T-helper 2 cell treated with Interferon-gamma antibody and Interleukin-4, amounts not matched to agents 5 μg/mL and 100 μg/mL, for 36 hours (primary cell): Measurements from ENCODE around the gene TUBB2A.
"Not testable (repeated sequence)": the region's sequence is repeated elsewhere in the genome, so short reads cannot be mapped to it uniquely, and the experiment has no call there.

Experiments
- DNase-seq: peaks from one replicate; pipeline ENCODE4 v3.0.0; 2021; ENCODE audit warnings: low spot score
- H3K27ac Mint-ChIP-seq: one replicate; pipeline ENCODE4 v1.8.0; 2021; ENCODE audit warnings: mild to moderate bottlenecking, mixed read lengths
- H3K27me3 Mint-ChIP-seq: one replicate; pipeline ENCODE4 v1.8.0; 2021; ENCODE audit warnings: low read depth, mixed read lengths
- H3K36me3 Mint-ChIP-seq: one replicate; pipeline ENCODE4 v1.8.0; 2021; ENCODE audit warnings: low read depth, mixed read lengths
- H3K4me1 Mint-ChIP-seq: one replicate; pipeline ENCODE4 v1.8.0; 2021; ENCODE audit warnings: low read depth, mixed read lengths
- H3K4me3 Mint-ChIP-seq: one replicate; pipeline ENCODE4 v1.8.0; 2022; ENCODE audit warnings: mild to moderate bottlenecking, moderate library complexity, mixed read lengths
- H3K9me3 Mint-ChIP-seq: one replicate; pipeline ENCODE4 v1.8.0; 2021; ENCODE audit warnings: mixed read lengths

TUBB2A gene

DNA sequence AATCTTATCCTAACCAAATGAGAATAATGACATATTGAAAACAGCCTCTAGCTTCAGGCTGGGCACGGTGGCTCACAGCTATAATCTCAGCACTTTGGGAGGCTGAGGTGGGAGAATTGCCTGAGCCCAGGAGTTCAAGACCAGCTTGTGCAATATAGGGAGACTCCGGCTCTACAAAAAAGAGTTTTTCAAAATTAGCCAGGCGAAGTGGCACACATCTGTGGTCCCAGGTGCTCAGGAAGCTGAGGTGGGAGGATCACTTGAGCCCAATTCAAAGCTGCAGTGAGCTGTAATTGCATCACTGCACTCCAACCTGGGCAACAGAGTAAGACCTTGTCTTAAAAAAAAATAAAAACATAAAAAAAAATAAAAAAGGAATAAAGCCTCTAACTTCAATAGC, 4.7 kb downstream of the TUBB2A start:
- peaks cover 5% of the 10 kb centered on the region for H3K4me1 Mint-ChIP-seq
- peaks cover 17% of the 10 kb centered on the region for H3K27me3 Mint-ChIP-seq
- H3K4me3 Mint-ChIP-seq, result no peak overlapping the region
- no peaks in the 10 kb centered on the region for H3K9me3 Mint-ChIP-seq
- no peak overlapping the region for H3K27ac Mint-ChIP-seq
- H3K36me3 Mint-ChIP-seq, result no peaks in the 10 kb centered on the region
- no peak for DNase-seq

DNA sequence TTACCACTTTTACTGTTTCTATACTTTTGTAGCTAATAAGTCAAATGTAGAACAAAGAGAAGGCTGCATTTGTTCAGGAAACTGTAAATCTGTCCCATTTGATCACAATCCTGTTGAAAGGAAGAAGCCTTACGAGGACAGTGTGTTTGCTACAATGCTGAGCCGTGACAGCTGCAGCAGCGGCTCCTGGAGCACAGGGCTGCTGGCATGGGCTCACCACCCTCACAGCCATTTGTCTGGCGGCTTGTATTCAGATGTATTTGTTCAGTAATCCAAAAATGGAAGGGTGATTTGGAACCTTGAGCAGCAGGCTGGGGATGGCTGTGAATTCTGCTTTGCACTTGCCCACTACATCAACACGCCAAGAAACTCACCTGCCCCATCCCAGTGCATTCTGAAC, 5.7 kb downstream of the TUBB2A start:
- Mint-ChIP-seq H3K9me3 (no peaks in the 10 kb centered on the region), H3K4me1 (peaks cover 3% of the 10 kb centered on the region), H3K27ac (no peak overlapping the region), H3K36me3 (peaks cover 5% of the 10 kb centered on the region), H3K27me3 (peaks cover 14% of the 10 kb centered on the region), H3K4me3 (no peak overlapping the region)
- no peak for DNase-seq

DNA sequence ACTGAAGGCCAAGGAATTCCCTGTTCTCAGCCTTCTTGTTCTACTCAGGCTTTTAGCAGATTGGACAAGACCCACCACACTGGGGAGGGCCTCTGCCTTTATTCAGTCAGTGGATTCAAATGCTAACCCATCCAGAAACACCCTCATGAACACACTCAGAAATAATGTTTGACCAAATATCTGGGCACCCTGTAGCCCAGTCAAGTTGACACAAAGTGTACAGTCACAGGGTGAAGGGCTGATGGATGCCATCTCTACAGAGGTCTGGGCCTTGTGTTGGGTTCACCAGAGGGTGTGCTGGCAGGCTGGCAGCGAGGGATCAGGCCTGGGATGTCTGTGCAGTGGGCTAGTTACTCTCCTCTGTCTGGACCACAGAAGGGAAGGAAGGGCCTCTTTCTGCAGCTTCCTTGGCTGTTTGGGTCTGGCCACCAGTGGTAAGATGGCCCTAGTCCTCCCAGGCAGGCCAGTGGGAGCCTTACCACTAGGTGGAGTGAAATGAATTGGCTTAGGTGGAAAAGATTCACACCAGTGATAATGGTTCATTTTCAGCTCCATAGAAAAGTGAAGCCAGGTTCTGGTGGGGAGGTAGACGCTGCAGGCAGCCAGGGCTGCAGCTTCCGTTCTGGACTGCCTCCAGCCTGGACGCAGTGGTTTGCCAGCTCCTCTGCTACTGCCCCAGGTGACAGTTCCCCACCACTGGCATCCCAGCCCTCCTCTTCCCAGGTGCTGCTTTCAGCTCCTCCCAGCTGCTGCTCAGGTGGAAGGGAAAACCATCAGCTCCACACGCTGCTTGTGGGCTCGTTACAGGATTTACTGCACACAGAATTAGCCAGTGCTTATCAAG, 9.2 kb downstream of the TUBB2A start:
- peaks cover 7% of the 10 kb centered on the region for H3K36me3 Mint-ChIP-seq
- no peak for DNase-seq
- peaks cover 4% of the 10 kb centered on the region for H3K4me1 Mint-ChIP-seq
- H3K27ac Mint-ChIP-seq, result no peak overlapping the region
- no peaks in the 10 kb centered on the region for H3K27me3 Mint-ChIP-seq
- no peak overlapping the region for H3K4me3 Mint-ChIP-seq
- no peaks in the 10 kb centered on the region for H3K9me3 Mint-ChIP-seq

GRCh38 chr6:3144571-3144970, 12.8 kb downstream of the TUBB2A start:
- H3K36me3 Mint-ChIP-seq, result peaks cover 7% of the 10 kb centered on the region
- no peak for DNase-seq
- peaks cover 4% of the 10 kb centered on the region for H3K4me1 Mint-ChIP-seq
- no peaks in the 10 kb centered on the region for H3K27me3 Mint-ChIP-seq
- no peak overlapping the region for H3K4me3 Mint-ChIP-seq
- peak overlapping the region; percentile 51 for H3K27ac Mint-ChIP-seq
- no peaks in the 10 kb centered on the region for H3K9me3 Mint-ChIP-seq

DNA sequence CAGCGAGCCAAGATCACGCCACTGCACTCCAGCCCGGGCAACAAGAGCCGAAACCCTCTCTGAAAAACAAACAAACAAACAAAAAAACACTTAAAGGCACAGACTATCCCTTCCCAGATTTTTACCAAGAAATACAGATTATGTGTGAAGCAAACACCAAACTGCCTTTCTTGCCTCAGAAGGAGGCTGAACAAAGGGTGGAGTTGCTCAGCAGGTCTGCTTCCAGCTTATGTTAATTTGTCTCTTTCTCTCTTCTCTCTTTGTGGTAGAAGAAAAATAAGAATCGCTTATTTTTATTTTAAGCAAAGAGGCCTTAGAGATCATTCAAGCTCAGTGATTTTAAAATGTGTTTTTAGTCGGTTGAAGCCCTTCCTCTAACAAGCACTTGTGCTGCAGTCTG, 14.2 kb downstream of the TUBB2A start:
- peaks cover 4% of the 10 kb centered on the region for H3K4me1 Mint-ChIP-seq
- no peaks in the 10 kb centered on the region for H3K27me3 Mint-ChIP-seq
- no peak overlapping the region for H3K27ac Mint-ChIP-seq
- no peak overlapping the region for H3K4me3 Mint-ChIP-seq
- DNase-seq, result no peak
- peaks cover 7% of the 10 kb centered on the region for H3K36me3 Mint-ChIP-seq
- H3K9me3 Mint-ChIP-seq, result no peaks in the 10 kb centered on the region

GRCh38 chr6:3142536-3142935, 14.8 kb downstream of the TUBB2A start:
- H3K9me3 Mint-ChIP-seq, result no peaks in the 10 kb centered on the region
- H3K27me3 Mint-ChIP-seq, result no peaks in the 10 kb centered on the region
- peaks cover 8% of the 10 kb centered on the region for H3K36me3 Mint-ChIP-seq
- peaks cover 4% of the 10 kb centered on the region for H3K4me1 Mint-ChIP-seq
- H3K27ac Mint-ChIP-seq, result no peak overlapping the region
- no peak overlapping the region for H3K4me3 Mint-ChIP-seq
- DNase-seq, result no peak

GRCh38 chr6:3140201-3140600, 17.1 kb downstream of the TUBB2A start:
- no peak overlapping the region for H3K27ac Mint-ChIP-seq
- H3K9me3 Mint-ChIP-seq, result no peaks in the 10 kb centered on the region
- peaks cover 3% of the 10 kb centered on the region for H3K36me3 Mint-ChIP-seq
- H3K27me3 Mint-ChIP-seq, result no peaks in the 10 kb centered on the region
- peaks cover 4% of the 10 kb centered on the region for H3K4me1 Mint-ChIP-seq
- H3K4me3 Mint-ChIP-seq, result no peak overlapping the region
- no peak for DNase-seq

- peaks cover 2% of the 10 kb centered on the region for H3K36me3 Mint-ChIP-seq
- H3K4me3 Mint-ChIP-seq, result no peak overlapping the region
- H3K9me3 Mint-ChIP-seq, result no peaks in the 10 kb centered on the region
- H3K27me3 Mint-ChIP-seq, result no peaks in the 10 kb centered on the region
- no peak overlapping the region for H3K27ac Mint-ChIP-seq
- no peaks in the 10 kb centered on the region for H3K4me1 Mint-ChIP-seq
- no peak for DNase-seq
Measured at GRCh38 chr6:3139090-3139903, 18.0 kb downstream of the TUBB2A start.

GRCh38 chr6:3138341-3138740, 19.0 kb downstream of the TUBB2A start:
- Mint-ChIP-seq H3K4me3 (no peak overlapping the region), H3K4me1 (no peaks in the 10 kb centered on the region), H3K36me3 (peaks cover 2% of the 10 kb centered on the region), H3K27ac (no peak overlapping the region), H3K27me3 (no peaks in the 10 kb centered on the region), H3K9me3 (no peaks in the 10 kb centered on the region)
- DNase-seq, result no peak

GRCh38 chr6:3137873-3138272, 19.5 kb downstream of the TUBB2A start:
- H3K27me3 Mint-ChIP-seq, H3K9me3 Mint-ChIP-seq, H3K36me3 Mint-ChIP-seq, H3K27ac Mint-ChIP-seq, DNase-seq, H3K4me3 Mint-ChIP-seq, H3K4me1 Mint-ChIP-seq: not testable (repeated sequence)

GRCh38 chr6:3137057-3137777, 20.1 kb downstream of the TUBB2A start:
- H3K4me1 Mint-ChIP-seq, result no peaks in the 10 kb centered on the region
- no peak for DNase-seq
- H3K36me3 Mint-ChIP-seq, result peaks cover 2% of the 10 kb centered on the region
- no peak overlapping the region for H3K4me3 Mint-ChIP-seq
- no peaks in the 10 kb centered on the region for H3K9me3 Mint-ChIP-seq
- H3K27me3 Mint-ChIP-seq, result no peaks in the 10 kb centered on the region
- H3K27ac Mint-ChIP-seq, result no peak overlapping the region

- Mint-ChIP-seq H3K4me1 (no peaks in the 10 kb centered on the region), H3K27ac (no peak overlapping the region), H3K36me3 (peaks cover 2% of the 10 kb centered on the region), H3K27me3 (no peaks in the 10 kb centered on the region), H3K9me3 (no peaks in the 10 kb centered on the region), H3K4me3 (no peak overlapping the region)
- DNase-seq, result no peak
Measured at GRCh38 chr6:3136292-3137011, 20.9 kb downstream of the TUBB2A start.

- H3K27me3 Mint-ChIP-seq, result no peaks in the 10 kb centered on the region
- H3K9me3 Mint-ChIP-seq, result no peaks in the 10 kb centered on the region
- peaks cover 2% of the 10 kb centered on the region for H3K36me3 Mint-ChIP-seq
- no peak overlapping the region for H3K4me3 Mint-ChIP-seq
- no peaks in the 10 kb centered on the region for H3K4me1 Mint-ChIP-seq
- DNase-seq, result no peak
- no peak overlapping the region for H3K27ac Mint-ChIP-seq
Measured at GRCh38 chr6:3135668-3136291, 21.6 kb downstream of the TUBB2A start.
